GM21576 (cell line): Measurements from ENCODE around the gene TLE5.

ENCODE experiments used
- ATAC-seq: cut with Tn5 transposase; IDR thresholded peaks from one replicate; pipeline ENCODE4 v1.9.1; 2021; ENCODE audit warnings: mild to moderate bottlenecking, moderate library complexity; ENCODE audit not compliant: unreplicated experiment

Gene TLE5

GRCh38 chr19:3062165-3063105 is at the start of gene TLE5:
Gene TLE5 (minus strand): TSS chr19:3062495. CDS start chr19:3062200, 295 bp downstream.
- ATAC-seq = no peak

- no peak for ATAC-seq
Measured at GRCh38 chr19:3111586-3112247, 49.4 kb upstream of the TLE5 start.

- ATAC-seq = no peak
Measured at GRCh38 chr19:3110126-3110825, 48.0 kb upstream of the TLE5 start.

GRCh38 chr19:3109491-3109890 is 47.2 kb upstream of the TLE5 start:
- no peak for ATAC-seq

GRCh38 chr19:3108775-3109174 is 46.5 kb upstream of the TLE5 start:
- ATAC-seq = no peak

GRCh38 chr19:3107658-3108057 is 45.4 kb upstream of the TLE5 start:
- no peak for ATAC-seq

GRCh38 chr19:3106509-3107141 is 44.3 kb upstream of the TLE5 start:
- ATAC-seq = no peak

GRCh38 chr19:3105641-3106508 is 43.6 kb upstream of the TLE5 start:
- ATAC-seq = no peak

- no peak for ATAC-seq
Measured at GRCh38 chr19:3104708-3104983, 42.4 kb upstream of the TLE5 start.

GRCh38 chr19:3102239-3103140 is 40.2 kb upstream of the TLE5 start:
- ATAC-seq = no peak

- no peak for ATAC-seq
Measured at GRCh38 chr19:3100747-3101730, 38.7 kb upstream of the TLE5 start.

GRCh38 chr19:3100331-3100730 is 38.0 kb upstream of the TLE5 start:
- ATAC-seq = no peak

- no peak for ATAC-seq
Measured at GRCh38 chr19:3099347-3100145, 37.3 kb upstream of the TLE5 start.

- no peak for ATAC-seq
Measured at GRCh38 chr19:3098515-3099346, 36.4 kb upstream of the TLE5 start.

GRCh38 chr19:3098141-3098514 is 35.8 kb upstream of the TLE5 start:
- no peak for ATAC-seq

- ATAC-seq = no peak
Measured at GRCh38 chr19:3097442-3097871, 35.2 kb upstream of the TLE5 start.
